HepG2 (cell line): ENCODE data around the gene HHEX. TPM values are rescaled to one million over a fixed set of nuclear protein-coding genes. Genes with fewer than 3 reads are reported as not detected.
A peak's percentile ranks its signal among the peaks of the same experiment; 100 is the strongest.

ENCODE experiments used
- AFF4 ChIP-seq: sonication (generic); formaldehyde crosslinking; IDR thresholded peaks from 2 replicates; pipeline ENCODE4 v1.4.0; 2020; ENCODE audit warnings: missing genetic modification reagents
- ATF4 ChIP-seq, 2 experiments: fragments of 450-650 bp in 1 of 2; sonication (generic) in 1 of 2; formaldehyde crosslinking; IDR thresholded peaks; 2 replicates each; pipeline versions ENCODE4 v1.5.0 to v1.8.0; 2020 to 2022; ENCODE audit warnings: mild to moderate bottlenecking in 1 of 2, missing genetic modification reagents in 1 of 2
- ATF7-NPFF ChIP-seq: sonication (generic); formaldehyde crosslinking; IDR thresholded peaks from 2 replicates; pipeline ENCODE4 v1.8.1; 2023; ENCODE audit warnings: mild to moderate bottlenecking, low read depth, missing genetic modification reagents, moderate library complexity
- MIER3 ChIP-seq: IDR thresholded peaks from 2 replicates; pipeline ENCODE4 v1.6.1; 2016; ENCODE audit warnings: missing compliant biosample characterization, borderline replicate concordance
- NCOA2 ChIP-seq: sonication (generic); formaldehyde crosslinking; IDR thresholded peaks from 2 replicates; pipeline ENCODE4 v1.8.0; 2022; ENCODE audit warnings: inconsistent platforms
- NCOR1 ChIP-seq: fragments of 200-600 bp; sonication (generic); IDR thresholded peaks from 2 replicates; pipeline ENCODE4 v1.7.0; 2017; ENCODE audit warnings: antibody characterized with exemption, low read length, borderline replicate concordance
- REL ChIP-seq: sonication (generic); formaldehyde crosslinking; conservative IDR thresholded peaks from 2 replicates; pipeline ENCODE4 v1.8.0; 2022; ENCODE audit warnings: mild to moderate bottlenecking, missing genetic modification reagents, moderate library complexity
- SMAD9 ChIP-seq: sonication (generic); formaldehyde crosslinking; IDR thresholded peaks from 2 replicates; pipeline ENCODE4 v1.5.1; 2020; ENCODE audit warnings: mild to moderate bottlenecking, missing genetic modification reagents
- TCF7L2 ChIP-seq: IDR thresholded peaks from 2 replicates; pipeline ENCODE4 v1.6.1; 2011; ENCODE audit warnings: mild to moderate bottlenecking, low read depth, low read length, moderate library complexity
- ZFP82 ChIP-seq: sonication (generic); formaldehyde crosslinking; IDR thresholded peaks from 2 replicates; pipeline ENCODE4 v1.5.1; 2020; ENCODE audit warnings: mild to moderate bottlenecking, missing genetic modification reagents, borderline replicate concordance
- ZMYM3 ChIP-seq: sonication (generic); formaldehyde crosslinking; IDR thresholded peaks from 2 replicates; pipeline ENCODE4 v1.5.1; 2020; ENCODE audit warnings: mild to moderate bottlenecking, missing genetic modification reagents
- ZNF17 ChIP-seq: sonication (generic); formaldehyde crosslinking; IDR thresholded peaks from 2 replicates; pipeline ENCODE4 v1.5.0; 2020; ENCODE audit warnings: mild to moderate bottlenecking, missing genetic modification reagents
- ZNF205 ChIP-seq: IDR thresholded peaks from 2 replicates; pipeline ENCODE4 v1.6.1; 2018; ENCODE audit warnings: missing biosample characterization, missing genetic modification reagents
- ZNF329 ChIP-seq: sonication (generic); formaldehyde crosslinking; IDR thresholded peaks from 2 replicates; pipeline ENCODE4 v1.9.0; 2021; ENCODE audit warnings: low read depth, mild to moderate bottlenecking, missing genetic modification reagents
- ZNF562 ChIP-seq: sonication (generic); formaldehyde crosslinking; IDR thresholded peaks from 2 replicates; pipeline ENCODE4 v1.8.0; 2022; ENCODE audit warnings: missing genetic modification reagents, borderline replicate concordance
- ZNF609 ChIP-seq: sonication (generic); formaldehyde crosslinking; IDR thresholded peaks from 2 replicates; pipeline ENCODE4 v1.4.0; 2020; ENCODE audit warnings: mild to moderate bottlenecking, missing genetic modification reagents, borderline replicate concordance
- ZNF703 ChIP-seq: sonication (generic); formaldehyde crosslinking; IDR thresholded peaks from 2 replicates; pipeline ENCODE4 v1.5.1; 2020; ENCODE audit warnings: missing genetic modification reagents, mild to moderate bottlenecking, moderate library complexity, borderline replicate concordance
- ZNF768 ChIP-seq: sonication (generic); formaldehyde crosslinking; IDR thresholded peaks from 2 replicates; pipeline ENCODE4 v1.4.0; 2020; ENCODE audit warnings: missing genetic modification reagents
- ZNF777 ChIP-seq: sonication (generic); formaldehyde crosslinking; IDR thresholded peaks from 2 replicates; pipeline ENCODE4 v1.4.0; 2020; ENCODE audit warnings: missing genetic modification reagents
- polyA plus RNA-seq, 8 experiments: library from polyadenylated mRNA; depleted of rRNA in 3 of 8; stranded (reverse) in 7 of 8; unstranded in 1 of 8; fragments of >200 nt; fragmentation: Illumina TruSeq in 4 of 8; extraction: Trizol in 4 of 8; gene quantifications; 2 replicates each; pipeline versions ENCODE4 v1.2.1 to v1.2.3, GENCODE V29; 2011 to 2016; ENCODE audit warnings: low read depth in 4 of 8, missing spikeins in 1 of 8, mixed read lengths in 1 of 8; ENCODE audit not compliant: insufficient read depth in 1 of 8
- total RNA-seq, 5 experiments: library from RNA; depleted of rRNA; stranded (reverse); fragments of >200 nt; fragmentation: Illumina TruSeq; extraction: Trizol; gene quantifications; 2 replicates each; pipeline ENCODE4 v1.2.3, GENCODE V29; 2016; ENCODE audit warnings: low read depth in 1 of 5

The HHEX gene
- total and polyA plus RNA-seq, 2 of the 13 experiments (the other 11 are each of a cell fraction or from before 2014, with no cell fraction given) = 44.5 to 48.7 TPM

- TF ChIP-seq ATF7-NPFF (CRISPR knock-in tag) (no peak), ZNF703 (0 out of 2 replicates have a peak, but pooled peaks have one; percentile 58), SMAD9 (CRISPR knock-in tag) (no peak), ZMYM3 (CRISPR knock-in tag) (no peak), TCF7L2 (peak; percentile 86), ZNF329 (CRISPR knock-in tag) (no peak), AFF4 (CRISPR knock-in tag) (no peak; the same call in 1 of the 2 replicates), ZNF17 (CRISPR knock-in tag) (no peak), NCOA2 (CRISPR knock-in tag) (peak; percentile 96), REL (CRISPR knock-in tag) (0 out of 2 replicates have a peak, but pooled peaks have one; percentile 34), ZNF609 (peak; percentile 98), ZNF562 (CRISPR knock-in tag) (no peak), ZFP82 (CRISPR knock-in tag) (no peak), ATF4 (CRISPR knock-in tag; IDR thresholded peaks at IDR 0.05) (peak in 1 of 2 experiments; percentile 64; a peak in 2 of 4 replicates), ZNF205 (peak; percentile 47; the same call in 1 of the 2 replicates), MIER3 (CRISPR knock-in tag) (no peak), NCOR1 (peak; percentile 94), ZNF768 (no peak), ZNF777 (CRISPR knock-in tag) (no peak)
These were observed 8.1 kb downstream of the HHEX start (continued) for GRCh38 chr10:92697663-92698511.
